Pancreas (tissue), 10 donors: ENCODE data around the gene GMDS. TPM values are rescaled to one million over a fixed set of nuclear protein-coding genes. Genes with fewer than 3 reads are reported as not detected.

Source experiments
- ATAC-seq, 4 donors: fragments of 200-7000 bp; cut with Tn5 transposase; one replicate each; pipeline versions ENCODE4 v1.8.0 to v1.9.1; 2020; ENCODE audit warnings: mild to moderate bottlenecking in 4 of 4, moderate library complexity in 4 of 4
- DNase-seq, 6 donors: peaks; one replicate each; pipeline ENCODE4 v3.0.0-alpha.2; 2020
- FAIRE-seq: peaks from 2 replicates; lab custom pipeline; 2012; peaks lifted over from hg19 to GRCh38; lab: Jason Lieb, UNC
- H3K27ac ChIP-seq, 4 donors: fragments of 200-600 bp; sonication (generic); 1 replicate in 3 of 4; 2 replicates in 1 of 4; pipeline versions ENCODE4 v1.5.0 to v1.8.0; 2020
- H3K27me3 ChIP-seq, 4 donors: fragments of 200-600 bp; one replicate each; pipeline ENCODE4 v1.8.0; 2021
- H3K36me3 ChIP-seq, 3 donors: fragments of 200-600 bp; sonication (generic) in 1 of 3; one replicate each; pipeline versions ENCODE4 v1.5.0 to v1.8.0; 2020 to 2021
- H3K4me1 ChIP-seq, 3 donors: fragments of 200-600 bp; one replicate each; pipeline ENCODE4 v1.8.0; 2021
- H3K4me3 ChIP-seq, 4 donors: fragments of 200-600 bp; sonication (generic) in 2 of 4; one replicate each; pipeline versions ENCODE4 v1.5.0 to v1.8.0; 2020 to 2021
- H3K9me3 ChIP-seq, 4 donors: fragments of 200-600 bp; one replicate each; pipeline ENCODE4 v1.8.0; 2021
- CTCF ChIP-seq, 4 donors: fragments of 200-600 bp; sonication (generic) in 3 of 4; IDR thresholded peaks; one replicate each; pipeline versions ENCODE4 v1.5.0 to v1.8.0; 2021; ENCODE audit warnings: antibody characterized with exemption in 4 of 4
- WGBS, 2 donors: extraction: QIAGEN DNeasy Blood & Tissue Kit; methylation state at CpG; one replicate each; pipeline ENCODE4 v1.1.7; 2013; 5-methylcytosine and 5-hydroxymethylcytosine counted together
- intact Hi-C, 3 donors: fragments of 100-400 bp; cut with DNase I; formaldehyde crosslinking; loops; one replicate each; pipeline versions ENCODE4 v1.11.1 to v1.14.2; 2022
- polyA plus RNA-seq, 2 donors: library from polyadenylated mRNA; stranded (reverse); fragments of 200-250 nt; gene quantifications; one replicate each; pipeline ENCODE4 v1.2.3, GENCODE V29; 2013
- total RNA-seq, 6 donors: library from RNA; stranded (reverse); fragmentation: NEBNext Ultra II Directional in 4 of 6; extraction: Animal tissue kit (Norgen Biotek cat#: 25700) in 4 of 6; gene quantifications; one replicate each; pipeline versions ENCODE4 v1.2.1 to v1.2.4, GENCODE V29; 2021 to 2023
- donor health status: healthy with polysubstance abuse.
- donor health status: DM: no; HTN: no; CAD: no; lungs with moderate emphysema.
- donor health status: DM: no; HTN: no; CAD: no.
- donor health status: control.
- donor health status: control.
- donor health status: Bipolar disorder and iron deficiency.
- donor health status: DM: yes; HTN: yes; CAD: no.
- donor health status: DM: no; HTN: no; CAD: no.
- donor health status: DM: no; HTN: no; CAD: no.
- donor health status: DM: yes; HTN: yes; CAD: no.

The GMDS gene
- total and polyA plus RNA-seq, 8 donors, result 7.6 to 40.8 (median 26.5) TPM

GRCh38 chr6:1612974-1613306 is 632.5 kb downstream of the GMDS start:
- Histone ChIP-seq H3K9me3 (no peaks in the 10 kb centered on the region), H3K4me1 (peaks cover 0 to 12% (median 8%) of the 10 kb centered on the region in 3 donors), H3K27ac (no peak overlapping the region), H3K36me3 (no peaks in the 10 kb centered on the region), H3K4me3 (peak overlapping the region in 1 of 4 donors; percentile 67), H3K27me3 (peaks cover 3 to 11% (median 9%) of the 10 kb centered on the region in 4 donors)
- intact Hi-C loops, result no loop called here
- ATAC-seq (no peak), DNase-seq (no peak), FAIRE-seq (no peak)
- TF ChIP-seq CTCF (IDR thresholded peaks at IDR 0.05), result no peak
- WGBS, 2 donors, result 37 to 47% methylated on average over 7 of the region's 7 CpGs

GRCh38 chr6:1612299-1612973 is 633.0 kb downstream of the GMDS start:
- DNase-seq (no peak), FAIRE-seq (no peak), ATAC-seq (no peak)
- Histone ChIP-seq H3K27ac (peak overlapping the region in 1 of 4 donors; percentile 47), H3K9me3 (no peaks in the 10 kb centered on the region), H3K4me1 (peaks cover 0 to 12% (median 8%) of the 10 kb centered on the region in 3 donors), H3K36me3 (no peaks in the 10 kb centered on the region), H3K27me3 (peaks cover 7 to 16% (median 9%) of the 10 kb centered on the region in 4 donors), H3K4me3 (peak overlapping the region in 3 of 4 donors; percentile 25 to 67 (median 65))
- WGBS, 2 donors, result 41 to 50% methylated on average over 10 of the region's 10 CpGs
- intact Hi-C loops, result no loop called here
- TF ChIP-seq CTCF (IDR thresholded peaks at IDR 0.05), result no peak

- peak in 2 of 4 donors; percentile 2 to 4 for ATAC-seq
- Histone ChIP-seq H3K27ac (peak overlapping the region in 2 of 4 donors; percentile 10 to 47), H3K36me3 (no peaks in the 10 kb centered on the region), H3K27me3 (peaks cover 7 to 23% (median 9%) of the 10 kb centered on the region in 4 donors), H3K4me1 (peaks cover 0 to 12% (median 8%) of the 10 kb centered on the region in 3 donors), H3K9me3 (no peaks in the 10 kb centered on the region), H3K4me3 (peak overlapping the region; percentile 25 to 67 (median 46))
- no peak for FAIRE-seq
- 5 to 12% methylated on average over 46 to 71 of the region's 71 CpGs for WGBS, 2 donors
- no peak for TF ChIP-seq CTCF (IDR thresholded peaks at IDR 0.05)
- intact Hi-C loops, result no loop called here
- peak in 1 of 6 donors; percentile 73 for DNase-seq
These were observed 633.7 kb downstream of the GMDS start for GRCh38 chr6:1611572-1612298.

GRCh38 chr6:1611322-1611571 is 634.2 kb downstream of the GMDS start:
- FAIRE-seq, result no peak
- WGBS, 2 donors, result 0 to 2% methylated on average over 1 to 38 of the region's 38 CpGs
- peaks cover 7 to 28% (median 9%) of the 10 kb centered on the region in 4 donors for H3K27me3 ChIP-seq
- ATAC-seq, result peak in 2 of 4 donors; percentile 7 to 38
- H3K4me3 ChIP-seq, result peak overlapping the region; percentile 23 to 67 (median 45)
- no peak for TF ChIP-seq CTCF (IDR thresholded peaks at IDR 0.05)
- DNase-seq, result peak in 1 of 6 donors; percentile 80
- peak overlapping the region in 1 of 4 donors; percentile 91 for H3K27ac ChIP-seq
- H3K9me3 ChIP-seq, result no peaks in the 10 kb centered on the region
- intact Hi-C loops, result no loop called here
- peaks cover 0 to 12% (median 8%) of the 10 kb centered on the region in 3 donors for H3K4me1 ChIP-seq
- no peaks in the 10 kb centered on the region for H3K36me3 ChIP-seq
